Neutrophil (primary cell): ENCODE data around the gene L3MBTL3.

Experiments used
- H3K27ac ChIP-seq: fragments of 200-600 bp; sonication (generic); 2 replicates; pipeline ENCODE4 v1.5.1; 2016; ENCODE audit warnings: mild to moderate bottlenecking, moderate library complexity
- H3K27me3 ChIP-seq: fragments of 200-600 bp; sonication (generic); 2 replicates; pipeline ENCODE4 v1.6.0; 2016; ENCODE audit warnings: mild to moderate bottlenecking
- H3K36me3 ChIP-seq: fragments of 200-600 bp; sonication (generic); 2 replicates; pipeline ENCODE4 v1.5.1; 2017
- H3K4me1 ChIP-seq, 2 experiments: fragments of 200-600 bp in 1 of 2; sonication (generic) in 1 of 2; 1 replicate in 1 of 2; 2 replicates in 1 of 2; pipeline versions ENCODE4 v1.5.1 to v1.6.1; 2013 to 2016; ENCODE audit warnings: low read depth in 1 of 2, low read length in 1 of 2, mild to moderate bottlenecking in 1 of 2, moderate library complexity in 1 of 2; ENCODE audit not compliant: control insufficient read depth in 1 of 2, insufficient read depth in 1 of 2
- H3K4me3 ChIP-seq, 2 experiments: fragments of 200-600 bp in 1 of 2; sonication (generic) in 1 of 2; 1 replicate in 1 of 2; 2 replicates in 1 of 2; pipeline ENCODE4 v1.5.1; 2013 to 2016; ENCODE audit warnings: low read depth in 1 of 2, low read length in 1 of 2, mild to moderate bottlenecking in 1 of 2, moderate library complexity in 1 of 2
- H3K9me3 ChIP-seq: fragments of 200-600 bp; sonication (generic); 2 replicates; pipeline ENCODE4 v1.5.1; 2016
- TF ChIP-seq, protein P1 (sequence below): fragments of 200-600 bp; sonication (generic); IDR thresholded peaks from 2 replicates; pipeline ENCODE4 v1.5.1; 2016; ENCODE audit warnings: antibody characterized with exemption

Gene L3MBTL3

GRCh38 chr6:130138116-130138908 lies 119.9 kb downstream of the L3MBTL3 start:
- H3K27ac ChIP-seq, result no peak overlapping the region
- H3K36me3 ChIP-seq, result no peaks in the 10 kb centered on the region
- no peaks in the 10 kb centered on the region for H3K27me3 ChIP-seq
- H3K9me3 ChIP-seq, result no peaks in the 10 kb centered on the region
- H3K4me3 ChIP-seq, result no peak overlapping the region
- TF ChIP-seq, protein P1, sequence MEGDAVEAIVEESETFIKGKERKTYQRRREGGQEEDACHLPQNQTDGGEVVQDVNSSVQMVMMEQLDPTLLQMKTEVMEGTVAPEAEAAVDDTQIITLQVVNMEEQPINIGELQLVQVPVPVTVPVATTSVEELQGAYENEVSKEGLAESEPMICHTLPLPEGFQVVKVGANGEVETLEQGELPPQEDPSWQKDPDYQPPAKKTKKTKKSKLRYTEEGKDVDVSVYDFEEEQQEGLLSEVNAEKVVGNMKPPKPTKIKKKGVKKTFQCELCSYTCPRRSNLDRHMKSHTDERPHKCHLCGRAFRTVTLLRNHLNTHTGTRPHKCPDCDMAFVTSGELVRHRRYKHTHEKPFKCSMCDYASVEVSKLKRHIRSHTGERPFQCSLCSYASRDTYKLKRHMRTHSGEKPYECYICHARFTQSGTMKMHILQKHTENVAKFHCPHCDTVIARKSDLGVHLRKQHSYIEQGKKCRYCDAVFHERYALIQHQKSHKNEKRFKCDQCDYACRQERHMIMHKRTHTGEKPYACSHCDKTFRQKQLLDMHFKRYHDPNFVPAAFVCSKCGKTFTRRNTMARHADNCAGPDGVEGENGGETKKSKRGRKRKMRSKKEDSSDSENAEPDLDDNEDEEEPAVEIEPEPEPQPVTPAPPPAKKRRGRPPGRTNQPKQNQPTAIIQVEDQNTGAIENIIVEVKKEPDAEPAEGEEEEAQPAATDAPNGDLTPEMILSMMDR, result no peak
- peaks cover 0 to 3% of the 10 kb centered on the region in 2 experiments for H3K4me1 ChIP-seq

GRCh38 chr6:130138909-130139242 lies 120.5 kb downstream of the L3MBTL3 start:
- Histone ChIP-seq H3K27ac (no peak overlapping the region), H3K27me3 (no peaks in the 10 kb centered on the region), H3K9me3 (no peaks in the 10 kb centered on the region), H3K4me1 (peaks cover 0 to 3% of the 10 kb centered on the region in 2 experiments), H3K36me3 (no peaks in the 10 kb centered on the region), H3K4me3 (no peak overlapping the region)
- TF ChIP-seq, protein P1, result no peak

- H3K4me3 ChIP-seq, result no peak overlapping the region
- TF ChIP-seq, protein P1, result no peak
- H3K4me1 ChIP-seq, result peaks cover 0 to 3% of the 10 kb centered on the region in 2 experiments
- no peaks in the 10 kb centered on the region for H3K27me3 ChIP-seq
- H3K27ac ChIP-seq, result no peak overlapping the region
- no peaks in the 10 kb centered on the region for H3K9me3 ChIP-seq
- no peaks in the 10 kb centered on the region for H3K36me3 ChIP-seq
Measured at GRCh38 chr6:130140084-130140483, 121.7 kb downstream of the L3MBTL3 start.

- no peaks in the 10 kb centered on the region for H3K9me3 ChIP-seq
- no peak overlapping the region for H3K27ac ChIP-seq
- TF ChIP-seq, protein P1, result no peak
- H3K27me3 ChIP-seq, result no peaks in the 10 kb centered on the region
- no peak overlapping the region for H3K4me3 ChIP-seq
- H3K36me3 ChIP-seq, result no peaks in the 10 kb centered on the region
- H3K4me1 ChIP-seq, result peaks cover 0 to 3% of the 10 kb centered on the region in 2 experiments
Measured at GRCh38 chr6:130143709-130144108, 125.3 kb downstream of the L3MBTL3 start.

GRCh38 chr6:130147111-130147510 lies 128.7 kb downstream of the L3MBTL3 start:
- H3K4me3 ChIP-seq, result no peak overlapping the region
- no peaks in the 10 kb centered on the region for H3K9me3 ChIP-seq
- no peaks in the 10 kb centered on the region for H3K36me3 ChIP-seq
- H3K4me1 ChIP-seq, result no peaks in the 10 kb centered on the region
- no peak overlapping the region for H3K27ac ChIP-seq
- TF ChIP-seq, protein P1, result no peak
- H3K27me3 ChIP-seq, result no peaks in the 10 kb centered on the region
